Activated naive CD4-positive, alpha-beta T cell treated with anti-CD3 and anti-CD28 coated beads, Interleukin-2, amount 10 ng/mL, durations not matched to agents 5 hours and 36 hours (primary cell): ENCODE measurements around the gene KBTBD7. TPM values are rescaled to one million over a fixed set of nuclear protein-coding genes. Genes with fewer than 3 reads are reported as not detected.

Source experiments
- total RNA-seq, 2 experiments: library from RNA; stranded (reverse); gene quantifications; one replicate each; pipeline ENCODE4 v1.2.3, GENCODE V29; 2021

KBTBD7 gene, protein sequence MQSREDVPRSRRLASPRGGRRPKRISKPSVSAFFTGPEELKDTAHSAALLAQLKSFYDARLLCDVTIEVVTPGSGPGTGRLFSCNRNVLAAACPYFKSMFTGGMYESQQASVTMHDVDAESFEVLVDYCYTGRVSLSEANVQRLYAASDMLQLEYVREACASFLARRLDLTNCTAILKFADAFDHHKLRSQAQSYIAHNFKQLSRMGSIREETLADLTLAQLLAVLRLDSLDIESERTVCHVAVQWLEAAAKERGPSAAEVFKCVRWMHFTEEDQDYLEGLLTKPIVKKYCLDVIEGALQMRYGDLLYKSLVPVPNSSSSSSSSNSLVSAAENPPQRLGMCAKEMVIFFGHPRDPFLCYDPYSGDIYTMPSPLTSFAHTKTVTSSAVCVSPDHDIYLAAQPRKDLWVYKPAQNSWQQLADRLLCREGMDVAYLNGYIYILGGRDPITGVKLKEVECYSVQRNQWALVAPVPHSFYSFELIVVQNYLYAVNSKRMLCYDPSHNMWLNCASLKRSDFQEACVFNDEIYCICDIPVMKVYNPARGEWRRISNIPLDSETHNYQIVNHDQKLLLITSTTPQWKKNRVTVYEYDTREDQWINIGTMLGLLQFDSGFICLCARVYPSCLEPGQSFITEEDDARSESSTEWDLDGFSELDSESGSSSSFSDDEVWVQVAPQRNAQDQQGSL
- 10 to 100 TPM in 1 of 2 experiments, 1 to 10 TPM in 1; 10.0 to 10.2 TPM for total RNA-seq

DNA sequence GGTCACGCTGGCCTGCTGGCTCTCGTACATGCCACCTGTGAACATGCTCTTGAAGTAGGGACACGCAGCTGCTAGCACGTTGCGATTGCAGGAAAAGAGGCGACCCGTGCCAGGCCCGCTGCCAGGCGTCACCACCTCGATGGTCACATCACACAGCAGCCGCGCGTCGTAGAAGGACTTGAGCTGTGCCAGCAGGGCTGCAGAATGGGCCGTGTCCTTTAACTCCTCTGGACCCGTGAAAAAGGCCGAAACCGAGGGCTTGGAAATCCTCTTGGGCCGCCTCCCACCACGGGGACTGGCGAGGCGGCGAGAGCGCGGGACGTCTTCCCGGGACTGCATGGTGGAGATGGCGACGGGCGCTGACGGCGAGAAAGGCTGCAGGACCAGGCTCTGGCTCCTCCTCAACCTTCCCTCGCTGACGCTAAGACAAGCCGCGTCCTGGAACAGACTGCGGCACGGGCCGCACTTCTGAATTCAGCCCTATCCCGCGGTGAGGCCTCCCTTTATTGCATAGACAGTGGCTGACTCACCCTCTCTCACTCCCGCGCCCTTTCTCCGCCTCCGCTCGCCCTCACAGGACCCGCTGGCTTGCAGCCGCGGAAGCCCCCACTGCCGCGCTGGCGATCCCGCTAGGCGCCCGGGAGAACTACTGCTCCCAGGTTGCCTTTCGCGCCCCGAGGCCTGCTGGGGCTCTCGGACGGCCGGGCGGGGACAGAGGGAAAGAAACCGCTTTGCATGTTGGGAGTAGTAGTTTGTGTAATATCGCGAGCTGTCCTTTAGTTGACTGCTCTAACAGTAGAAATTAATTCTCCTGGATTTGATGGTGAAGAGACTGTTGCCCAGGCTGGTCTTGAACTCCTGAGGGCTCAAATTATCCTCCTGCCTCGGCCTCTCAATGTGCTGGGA is at the start of gene KBTBD7:
Gene KBTBD7 (minus strand): TSS at position 651 of the 906 bp plus-strand sequence. CDS start 312 bp downstream, at position 339.

Other genes starting within 250 kb of the KBTBD7 start
- 100 to 1,000 TPM; 122 to 125 TPM for gene ELF1, start 175.3 kb downstream of the KBTBD7 start, total RNA-seq
- gene WBP4, start 133.1 kb downstream of the KBTBD7 start, total RNA-seq: 1 to 10 TPM; 8.6 to 9.3 TPM
- gene KBTBD6, start 61.8 kb downstream of the KBTBD7 start, total RNA-seq: 1 to 10 TPM; 6.7 TPM
- gene MTRF1, start 69.0 kb upstream of the KBTBD7 start, total RNA-seq: 10 to 100 TPM; 18.0 to 22.3 TPM
- 10 to 100 TPM; 31.6 to 33.2 TPM for gene NAA16, start 116.7 kb upstream of the KBTBD7 start, total RNA-seq